B cell (primary cell): ENCODE results near the gene PSMB2. TPM values are rescaled to one million over a fixed set of nuclear protein-coding genes. Genes with fewer than 3 reads are reported as not detected.

Experiments used
- ATAC-seq: fragments of 200-7000 bp; cut with Tn5 transposase; one replicate; pipeline ENCODE4 v1.10.0; 2021; ENCODE audit warnings: low read depth, mild to moderate bottlenecking, moderate number of reproducible peaks, moderate library complexity
- CTCF ChIA-PET: fragments of 350-600 bp; sonication (Branson Sonifier 250); formaldehyde crosslinking; loops from one replicate; lab custom pipeline; 2021; ENCODE audit warnings: antibody characterized with exemption, inconsistent platforms; lab: Charles Lee
- POLR2A ChIA-PET: fragments of 350-600 bp; sonication (Branson Sonifier 250); formaldehyde crosslinking; loops from one replicate; lab custom pipeline; 2021; ENCODE audit warnings: antibody characterized with exemption; lab: Charles Lee
- DNase-seq: peaks from one replicate; pipeline ENCODE4 v3.0.0; 2013
- H2AFZ ChIP-seq: 2 replicates; pipeline ENCODE4 v1.6.1; 2012; ENCODE audit warnings: mild to moderate bottlenecking, low read depth, low read length; ENCODE audit not compliant: insufficient read depth, poor library complexity, severe bottlenecking
- H3K27ac ChIP-seq, 2 donors: 1 replicate in 1 of 2; 2 replicates in 1 of 2; pipeline ENCODE4 v1.5.1; 2012 to 2013; ENCODE audit warnings: low read length in 2 of 2, mild to moderate bottlenecking in 2 of 2, moderate library complexity in 1 of 2
- H3K27me3 ChIP-seq, 4 experiments: fragments of 200-600 bp in 1 of 4; sonication (generic) in 1 of 4; replicated peaks in 1 of 4; 1 replicate in 2 of 4; 2 replicates in 2 of 4; pipeline versions ENCODE4 v1.6.1 to v1.7.0; 2013 to 2016; ENCODE audit warnings: low read length in 3 of 4, mild to moderate bottlenecking in 2 of 4, mixed read lengths in 1 of 4, moderate library complexity in 1 of 4; ENCODE audit not compliant: insufficient read depth in 4 of 4, control insufficient read depth in 3 of 4; ENCODE audit errors: control extremely low read depth in 1 of 4
- H3K36me3 ChIP-seq, 2 experiments: replicated peaks in 1 of 2; 1 replicate in 1 of 2; 2 replicates in 1 of 2; pipeline versions ENCODE4 v1.6.1 to v1.7.1; 2013; ENCODE audit warnings: low read length in 1 of 2; ENCODE audit not compliant: insufficient read depth in 2 of 2, control insufficient read depth in 1 of 2; ENCODE audit errors: control extremely low read depth in 1 of 2, extremely low read depth in 1 of 2
- H3K4me1 ChIP-seq, 2 donors: fragments of 200-600 bp in 1 of 2; sonication (generic) in 1 of 2; 1 replicate in 1 of 2; 2 replicates in 1 of 2; pipeline versions ENCODE4 v1.5.1 to v1.6.1; 2013 to 2017; ENCODE audit warnings: low read length in 2 of 2; ENCODE audit not compliant: control insufficient read depth in 2 of 2, insufficient read depth in 2 of 2
- H3K4me2 ChIP-seq: replicated peaks from 2 replicates; pipeline ENCODE3; 2012; ENCODE audit warnings: mild to moderate bottlenecking, low read depth, low read length; ENCODE audit not compliant: poor library complexity, severe bottlenecking
- H3K4me3 ChIP-seq, 5 experiments: fragments of 200-600 bp in 1 of 5; sonication (generic) in 1 of 5; 1 replicate in 3 of 5; 2 replicates in 2 of 5; pipeline versions ENCODE4 v1.5.1 to v1.7.0; 2011 to 2016; ENCODE audit warnings: low read length in 4 of 5, mild to moderate bottlenecking in 4 of 5, low read depth in 2 of 5, control low read depth in 1 of 5, moderate library complexity in 1 of 5; ENCODE audit not compliant: insufficient read depth in 1 of 5; ENCODE audit errors: control extremely low read depth in 1 of 5, extremely low read depth in 1 of 5
- H3K79me2 ChIP-seq: fragments of 200-600 bp; sonication (generic); one replicate; pipeline ENCODE4 v1.6.0; 2016; ENCODE audit warnings: low read length; ENCODE audit not compliant: control insufficient read depth, insufficient read depth
- H3K9ac ChIP-seq: fragments of 200-600 bp; sonication (generic); 2 replicates; pipeline ENCODE4 v1.6.1; 2017; ENCODE audit warnings: mild to moderate bottlenecking, low read length, moderate library complexity
- H3K9me3 ChIP-seq, 3 donors: one replicate each; pipeline versions ENCODE4 v1.6.1 to v1.7.1; 2013; ENCODE audit warnings: low read length in 2 of 3; ENCODE audit not compliant: control insufficient read depth in 2 of 3, insufficient read depth in 1 of 3; ENCODE audit errors: control extremely low read depth in 1 of 3
- H4K20me1 ChIP-seq: 2 replicates; pipeline ENCODE4 v1.6.0; 2012; ENCODE audit warnings: mild to moderate bottlenecking, low read length; ENCODE audit not compliant: insufficient read depth, control insufficient read depth, poor library complexity, severe bottlenecking
- H3K27ac Mint-ChIP-seq: one replicate; pipeline ENCODE4 v1.8.0; 2021; ENCODE audit warnings: mixed read lengths
- H3K27me3 Mint-ChIP-seq: one replicate; pipeline ENCODE4 v1.8.0; 2021; ENCODE audit warnings: mixed read lengths
- H3K4me1 Mint-ChIP-seq: one replicate; pipeline ENCODE4 v1.8.0; 2021; ENCODE audit warnings: mixed read lengths
- H3K4me3 Mint-ChIP-seq: one replicate; pipeline ENCODE4 v1.8.0; 2021; ENCODE audit warnings: mixed read lengths
- H3K9me3 Mint-ChIP-seq: one replicate; pipeline ENCODE4 v1.8.0; 2022; ENCODE audit warnings: mixed read lengths; ENCODE audit not compliant: insufficient read depth
- EZH2 ChIP-seq: IDR thresholded peaks from 2 replicates; pipeline ENCODE4 v1.6.1; 2012; ENCODE audit warnings: borderline replicate concordance, low read depth, mild to moderate bottlenecking, moderate library complexity, low read length; ENCODE audit not compliant: insufficient read depth, poor library complexity, severe bottlenecking
- WGBS: methylation state at CpG from one replicate; pipeline ENCODE4 v1.1.5; 2013; ENCODE audit warnings: missing lambda C conversion rate; ENCODE audit not compliant: insufficient coverage; 5-methylcytosine and 5-hydroxymethylcytosine counted together
- intact Hi-C: fragments of 100-400 bp; cut with micrococcal nuclease; formaldehyde crosslinking; loops from one replicate; pipeline ENCODE4 v1.10.0; 2022
- polyA plus RNA-seq: library from polyadenylated mRNA; depleted of rRNA; stranded (reverse); fragments of >200 nt; gene quantifications from 2 replicates; pipeline ENCODE4 v1.2.3, GENCODE V29; 2012
- total RNA-seq, 2 donors: library from RNA; stranded (reverse); fragments of 120-200 nt in 1 of 2; gene quantifications; 1 replicate in 1 of 2; 2 replicates in 1 of 2; pipeline versions ENCODE4 v1.2.3 to v1.2.4, GENCODE V29; 2013 to 2022
- TF ChIP-seq, protein P1 (sequence below): fragments of 200-600 bp; IDR thresholded peaks from one replicate; pipeline ENCODE4 v1.8.0; 2022; ENCODE audit warnings: antibody characterized with exemption, mild to moderate bottlenecking

The PSMB2 gene
- total and polyA plus RNA-seq, 2 donors (not counting 1 experiment from before 2014, with no cell fraction given) = 20.5 to 26.2 TPM

DNA sequence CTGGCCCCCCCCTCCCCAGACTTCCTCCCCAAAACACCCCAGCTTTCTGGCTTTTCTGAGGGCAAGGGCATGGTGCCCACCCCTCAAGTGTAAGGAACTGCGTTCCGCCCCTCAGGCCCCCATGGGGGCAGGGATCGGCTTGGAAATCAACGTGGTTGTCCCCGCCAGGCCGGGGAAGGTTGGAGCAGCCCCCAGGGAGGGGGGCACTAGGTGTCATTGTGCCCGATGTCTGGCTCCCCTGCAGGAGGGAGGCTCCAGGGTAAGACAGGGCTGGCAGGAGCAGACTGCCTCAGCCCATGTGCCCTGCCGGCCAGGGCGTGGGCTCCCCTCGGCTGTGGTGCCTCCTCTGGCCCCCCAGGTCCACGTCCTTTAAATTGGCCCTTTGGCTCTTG lies 75.6 kb downstream of the PSMB2 start:
- POLR2A ChIA-PET = no interaction called here
- CTCF ChIA-PET = interaction anchor here (1.0 to 10.5 kb wide), 15 partner anchors 8 to 364 kb away, joined by 3 to 126 read pairs (median 10); partner anchors contain the start of genes C1orf216 and TFAP2E
- no peaks in the 10 kb centered on the region for H3K27me3 ChIP-seq

More for the DNA sequence above, 75.6 kb downstream of the PSMB2 start:
- Histone ChIP-seq H3K36me3 (peaks cover 0 to 5% of the 10 kb centered on the region in 2 experiments), H3K9ac (no peak overlapping the region), H3K79me2 (no peaks in the 10 kb centered on the region), H4K20me1 (peaks cover 7% of the 10 kb centered on the region), H3K4me2 (no peak overlapping the region), H3K4me3 (no peak overlapping the region), H3K9me3 (no peaks in the 10 kb centered on the region), H3K27ac (no peak overlapping the region), H3K4me1 (no peaks in the 10 kb centered on the region), H2AFZ (no peak overlapping the region)
- Mint-ChIP-seq H3K4me1 (peaks cover 12% of the 10 kb centered on the region), H3K9me3 (no peaks in the 10 kb centered on the region), H3K4me3 (no peak overlapping the region), H3K27me3 (no peaks in the 10 kb centered on the region), H3K27ac (no peak overlapping the region)
- intact Hi-C loops = no loop called here
- WGBS = 93% methylated on average over 11 of the region's 11 CpGs
- no peak for DNase-seq
- no peak for TF ChIP-seq EZH2
- TF ChIP-seq, protein P1, sequence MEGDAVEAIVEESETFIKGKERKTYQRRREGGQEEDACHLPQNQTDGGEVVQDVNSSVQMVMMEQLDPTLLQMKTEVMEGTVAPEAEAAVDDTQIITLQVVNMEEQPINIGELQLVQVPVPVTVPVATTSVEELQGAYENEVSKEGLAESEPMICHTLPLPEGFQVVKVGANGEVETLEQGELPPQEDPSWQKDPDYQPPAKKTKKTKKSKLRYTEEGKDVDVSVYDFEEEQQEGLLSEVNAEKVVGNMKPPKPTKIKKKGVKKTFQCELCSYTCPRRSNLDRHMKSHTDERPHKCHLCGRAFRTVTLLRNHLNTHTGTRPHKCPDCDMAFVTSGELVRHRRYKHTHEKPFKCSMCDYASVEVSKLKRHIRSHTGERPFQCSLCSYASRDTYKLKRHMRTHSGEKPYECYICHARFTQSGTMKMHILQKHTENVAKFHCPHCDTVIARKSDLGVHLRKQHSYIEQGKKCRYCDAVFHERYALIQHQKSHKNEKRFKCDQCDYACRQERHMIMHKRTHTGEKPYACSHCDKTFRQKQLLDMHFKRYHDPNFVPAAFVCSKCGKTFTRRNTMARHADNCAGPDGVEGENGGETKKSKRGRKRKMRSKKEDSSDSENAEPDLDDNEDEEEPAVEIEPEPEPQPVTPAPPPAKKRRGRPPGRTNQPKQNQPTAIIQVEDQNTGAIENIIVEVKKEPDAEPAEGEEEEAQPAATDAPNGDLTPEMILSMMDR = no peak
- no peak for ATAC-seq
